Epithelial cell of proximal tubule (primary cell): ENCODE data around the gene ZMIZ1. TPM values are rescaled to one million over a fixed set of nuclear protein-coding genes. Genes with fewer than 3 reads are reported as not detected.
A peak's percentile ranks its signal among the peaks of the same experiment; 100 is the strongest.

ENCODE experiments used
- DNase-seq: peaks from one replicate; pipeline ENCODE4 v3.0.0-alpha.2; 2011; ENCODE audit warnings: low read depth
- H3K4me3 ChIP-seq: 2 replicates; pipeline ENCODE4 v1.5.1; 2011; ENCODE audit warnings: low read depth, mild to moderate bottlenecking, low read length
- CTCF ChIP-seq: conservative IDR thresholded peaks from 2 replicates; pipeline ENCODE4 v1.5.1; 2012; ENCODE audit warnings: low read depth, mild to moderate bottlenecking, low read length
- total RNA-seq: library from RNA; depleted of rRNA; stranded (reverse); fragments of >200 nt; gene quantifications from 2 replicates; pipeline ENCODE4 v1.2.3, GENCODE V29; 2015

Gene ZMIZ1
- total RNA-seq, 1 donor from 2014 or later: 21.4 TPM

- DNase-seq: no peak
- no peak overlapping the region for H3K4me3 ChIP-seq
- no peak for TF ChIP-seq CTCF
Observed at GRCh38 chr10:79289801-79290200, 221.0 kb downstream of the ZMIZ1 start.

GRCh38 chr10:79292026-79292766 is 223.4 kb downstream of the ZMIZ1 start:
- DNase-seq: no peak
- no peak overlapping the region for H3K4me3 ChIP-seq
- no peak for TF ChIP-seq CTCF

- TF ChIP-seq CTCF: peak; percentile 61
- H3K4me3 ChIP-seq: no peak overlapping the region
- DNase-seq: no peak
Observed at GRCh38 chr10:79292891-79293746, 224.4 kb downstream of the ZMIZ1 start.

- no peak overlapping the region for H3K4me3 ChIP-seq
- no peak for DNase-seq
- TF ChIP-seq CTCF: no peak
Observed at GRCh38 chr10:79293841-79294581, 225.2 kb downstream of the ZMIZ1 start.

GRCh38 chr10:79295563-79295962 is 226.8 kb downstream of the ZMIZ1 start:
- DNase-seq: no peak
- no peak overlapping the region for H3K4me3 ChIP-seq
- no peak for TF ChIP-seq CTCF

GRCh38 chr10:79296431-79296830 is 227.7 kb downstream of the ZMIZ1 start:
- no peak for TF ChIP-seq CTCF

More at GRCh38 chr10:79296431-79296830, 227.7 kb downstream of the ZMIZ1 start:
- H3K4me3 ChIP-seq: no peak overlapping the region
- DNase-seq: no peak
